ENCODE results near the gene PRKCE.

Gene PRKCE

GRCh38 chr2:46179037-46179621 lies 527.7 kb downstream of the PRKCE start:
- peak overlapping the region; percentile 27 for H3K27ac ChIP-seq
- DNase-seq (ENCODE audit: low read depth, low spot score): no peak

- no peak for DNase-seq (ENCODE audit: low read depth, low spot score)
- no peak overlapping the region for H3K27ac ChIP-seq
These were observed 528.7 kb downstream of the PRKCE start for GRCh38 chr2:46180189-46180588.

DNA sequence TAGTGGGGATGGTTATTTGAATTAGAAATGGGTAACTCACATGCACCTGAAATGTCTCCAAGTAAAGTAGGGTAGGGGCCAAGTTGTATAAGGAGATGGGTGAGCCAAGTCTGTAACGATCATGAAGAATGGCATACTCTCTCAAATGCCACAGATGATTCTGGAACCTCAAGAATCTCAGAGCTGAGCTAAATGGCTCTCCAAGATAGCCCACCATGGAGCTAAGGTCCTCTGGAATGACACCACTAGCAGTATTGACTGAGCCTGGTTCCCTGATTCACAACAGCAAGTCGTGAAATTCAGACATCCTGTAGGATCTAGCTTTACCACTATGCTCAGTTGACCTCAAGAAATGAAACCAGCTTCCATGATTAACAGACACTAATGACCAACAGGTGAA lies 529.8 kb downstream of the PRKCE start:
- no peak for DNase-seq (ENCODE audit: low read depth, low spot score)
- no peak overlapping the region for H3K27ac ChIP-seq

- no peak for DNase-seq (ENCODE audit: low read depth, low spot score)
- H3K27ac ChIP-seq: no peak overlapping the region
These were observed 530.5 kb downstream of the PRKCE start for GRCh38 chr2:46181789-46182530.

- no peak overlapping the region for H3K27ac ChIP-seq
- DNase-seq (ENCODE audit: low read depth, low spot score): no peak
These were observed 532.0 kb downstream of the PRKCE start for GRCh38 chr2:46183426-46183825.

GRCh38 chr2:46184794-46185583 lies 533.5 kb downstream of the PRKCE start:
- DNase-seq (ENCODE audit: low read depth, low spot score): no peak
- no peak overlapping the region for H3K27ac ChIP-seq

DNA sequence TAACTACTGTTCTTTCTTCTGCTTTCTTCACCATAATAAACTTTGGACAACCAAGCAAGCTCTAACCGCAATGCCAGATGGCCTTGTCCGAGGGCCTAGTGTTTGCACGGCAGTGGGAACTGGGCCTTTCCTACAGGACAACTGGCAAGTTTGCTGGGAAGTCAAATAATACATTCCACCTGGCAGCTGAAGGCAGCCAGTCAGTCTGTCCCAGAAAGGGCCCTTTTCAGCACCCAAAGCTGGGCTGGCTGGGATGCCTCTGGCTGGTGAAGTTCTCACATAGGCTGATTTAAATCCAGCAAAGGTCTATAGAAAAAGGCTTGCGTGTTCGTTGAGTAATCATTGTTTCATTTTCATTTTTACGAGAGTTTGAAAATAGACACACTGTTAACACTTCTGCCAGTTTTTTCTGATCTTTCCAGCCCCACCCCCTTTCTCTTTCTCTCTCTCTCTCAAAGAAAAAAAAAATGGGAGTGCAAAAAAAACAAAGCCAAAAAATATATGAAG lies 535.7 kb downstream of the PRKCE start:
- H3K27ac ChIP-seq: peak overlapping the region; percentile 15
- DNase-seq (ENCODE audit: low read depth, low spot score): no peak

GRCh38 chr2:46188041-46188716 lies 536.7 kb downstream of the PRKCE start:
- no peak overlapping the region for H3K27ac ChIP-seq
- DNase-seq (ENCODE audit: low read depth, low spot score): no peak

- no peak overlapping the region for H3K27ac ChIP-seq
- no peak for DNase-seq (ENCODE audit: low read depth, low spot score)
These were observed 541.9 kb downstream of the PRKCE start for GRCh38 chr2:46193356-46193755.

DNA sequence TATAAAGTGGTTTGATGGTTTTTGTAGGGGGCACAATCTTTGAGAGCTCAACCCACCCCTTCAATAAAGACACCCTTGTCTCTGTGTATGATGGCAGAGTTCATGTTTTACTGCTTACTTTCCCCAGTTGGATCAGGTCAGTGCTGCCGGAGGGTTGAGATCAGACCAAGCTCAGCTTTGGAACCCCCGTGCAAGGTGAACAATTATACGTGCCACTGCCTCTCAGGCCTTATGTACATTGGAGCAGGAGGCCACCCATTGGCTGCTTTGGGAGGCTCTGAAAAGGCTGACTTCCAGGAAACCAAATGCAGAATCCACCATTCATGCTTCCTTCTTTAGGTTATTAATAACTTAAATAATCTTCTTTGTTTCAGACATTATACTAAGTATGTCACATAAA lies 542.4 kb downstream of the PRKCE start:
- H3K27ac ChIP-seq: no peak overlapping the region
- DNase-seq (ENCODE audit: low read depth, low spot score): no peak

DNA sequence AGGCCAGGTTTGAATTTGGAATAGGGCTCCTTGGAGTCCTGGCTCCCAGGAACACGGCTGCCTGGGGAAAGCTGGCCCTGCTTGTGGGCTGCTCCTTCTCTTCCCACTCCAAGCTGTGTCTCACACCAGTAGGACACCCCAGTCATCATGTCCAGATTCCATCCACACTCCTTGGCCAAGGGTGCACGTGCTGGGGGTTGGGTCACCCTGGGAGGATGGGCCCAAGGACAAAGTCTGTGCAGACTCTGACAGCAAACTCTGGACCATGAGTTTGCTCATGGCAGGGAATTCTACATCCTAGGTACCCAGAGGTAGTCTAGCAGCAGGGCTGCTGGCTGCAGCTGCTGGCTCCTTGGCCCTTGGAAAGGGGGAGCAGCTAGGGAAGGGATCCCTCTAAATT lies 543.4 kb downstream of the PRKCE start:
- no peak for DNase-seq (ENCODE audit: low read depth, low spot score)
- H3K27ac ChIP-seq: no peak overlapping the region

DNA sequence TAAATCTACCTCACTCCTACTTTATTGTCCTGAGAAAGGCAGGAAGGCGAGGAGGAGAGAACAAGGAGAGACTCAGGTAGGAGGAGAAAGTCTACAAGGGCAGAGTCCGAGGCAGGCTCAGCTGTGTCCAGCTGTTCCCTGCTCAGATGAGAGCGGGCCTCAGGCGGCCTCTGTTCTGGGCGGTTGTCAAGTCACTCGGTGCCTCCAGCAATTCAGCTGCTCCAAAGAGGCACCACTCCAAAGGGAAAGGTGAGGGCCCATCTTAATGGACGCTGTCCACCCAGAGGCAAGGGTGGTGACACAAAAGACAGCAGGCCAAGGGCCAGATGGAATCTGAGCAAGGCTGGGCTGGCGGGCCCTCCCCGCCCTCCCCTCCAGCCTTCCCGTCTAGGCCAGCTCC lies 544.3 kb downstream of the PRKCE start:
- H3K27ac ChIP-seq: no peak overlapping the region

DNA sequence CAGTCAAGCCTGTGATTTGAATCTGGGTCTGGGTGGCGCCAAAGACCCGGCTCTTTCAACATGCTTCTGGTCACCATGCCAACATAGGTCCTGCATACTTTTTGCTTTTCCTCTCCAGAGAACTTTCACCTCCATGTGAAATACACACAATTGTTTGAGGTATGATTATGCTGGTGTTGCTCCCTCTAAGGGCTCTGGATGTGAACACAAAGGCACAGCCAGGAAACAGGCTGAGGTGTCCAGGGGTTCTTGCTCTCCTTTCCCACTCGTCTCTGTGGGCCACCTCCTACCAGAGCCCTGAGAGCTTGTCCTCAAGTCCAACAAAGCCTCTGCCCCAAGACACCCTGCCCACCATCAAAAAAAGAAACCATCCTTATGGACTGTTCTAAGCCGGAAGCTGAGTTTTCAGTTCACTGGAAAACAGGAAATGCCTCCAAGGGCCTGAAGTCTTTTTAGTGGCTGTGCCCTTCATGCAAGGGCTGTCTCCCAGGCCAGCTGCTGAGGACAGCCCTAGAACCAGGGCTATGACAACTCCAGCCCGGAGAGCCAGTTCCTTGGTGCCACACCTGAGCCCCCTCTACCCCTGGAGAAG lies 545.5 kb downstream of the PRKCE start:
- no peak overlapping the region for H3K27ac ChIP-seq
- DNase-seq (ENCODE audit: low read depth, low spot score): no peak

More for the DNA sequence above, 544.3 kb downstream of the PRKCE start:
- DNase-seq (ENCODE audit: low read depth, low spot score): no peak

- no peak for DNase-seq (ENCODE audit: low read depth, low spot score)
- H3K27ac ChIP-seq: peak overlapping the region; percentile 56
These were observed 546.2 kb downstream of the PRKCE start for GRCh38 chr2:46197672-46198071.

GRCh38 chr2:46198164-46198883 lies 546.8 kb downstream of the PRKCE start:
- H3K27ac ChIP-seq: peak overlapping the region; percentile 56
- peak; percentile 62 for DNase-seq (ENCODE audit: low read depth, low spot score)

- DNase-seq (ENCODE audit: low read depth, low spot score): no peak
- H3K27ac ChIP-seq: peak overlapping the region; percentile 56
These were observed 547.5 kb downstream of the PRKCE start for GRCh38 chr2:46198966-46199365.

GRCh38 chr2:46200100-46200690 lies 548.7 kb downstream of the PRKCE start:
- no peak overlapping the region for H3K27ac ChIP-seq
- no peak for DNase-seq (ENCODE audit: low read depth, low spot score)

GRCh38 chr2:46200861-46201605 lies 549.6 kb downstream of the PRKCE start:
- DNase-seq (ENCODE audit: low read depth, low spot score): no peak
- no peak overlapping the region for H3K27ac ChIP-seq
